Astrocyte of the spinal cord (primary cell): ENCODE data around the gene NFATC1.

Experiments
- DNase-seq: peaks from one replicate; pipeline ENCODE4 v3.0.0; 2011; ENCODE audit warnings: low read depth, low spot score
- H3K4me3 ChIP-seq: 2 replicates; pipeline ENCODE4 v1.5.1; 2011; ENCODE audit warnings: low read depth, mild to moderate bottlenecking, low read length, moderate library complexity
- in situ Hi-C: cut with HindIII; loops from 2 replicates; pipeline ENCODE4 v1.10.0; 2017; ENCODE audit warnings: low sequenced_read_pairs
- TF ChIP-seq, protein P1 (sequence below): IDR thresholded peaks from 2 replicates; pipeline ENCODE4 v1.5.1; 2012; ENCODE audit warnings: low read depth, mild to moderate bottlenecking, low read length, inconsistent platforms

The NFATC1 gene

DNA sequence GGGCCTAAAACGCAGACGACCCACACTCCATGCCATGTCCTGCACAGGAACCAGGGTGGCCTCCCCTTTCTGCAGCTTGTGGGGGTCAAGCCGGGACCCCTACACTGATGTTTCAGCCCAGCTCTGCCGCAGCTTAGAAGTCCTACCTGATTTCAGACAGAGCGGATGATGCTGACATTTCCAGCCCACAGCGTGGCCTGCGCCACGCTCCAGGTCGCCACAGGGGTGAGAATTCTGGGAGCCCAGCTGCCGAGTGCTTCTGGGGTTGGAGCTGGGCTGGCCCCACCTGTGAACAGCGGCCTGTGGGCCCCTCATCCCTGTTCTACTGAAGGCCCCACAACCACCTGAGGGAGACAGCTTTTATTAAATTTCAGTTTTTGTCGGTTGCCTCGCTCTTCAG, 77.2 kb downstream of the NFATC1 start:
- no peak for DNase-seq
- TF ChIP-seq, protein P1, sequence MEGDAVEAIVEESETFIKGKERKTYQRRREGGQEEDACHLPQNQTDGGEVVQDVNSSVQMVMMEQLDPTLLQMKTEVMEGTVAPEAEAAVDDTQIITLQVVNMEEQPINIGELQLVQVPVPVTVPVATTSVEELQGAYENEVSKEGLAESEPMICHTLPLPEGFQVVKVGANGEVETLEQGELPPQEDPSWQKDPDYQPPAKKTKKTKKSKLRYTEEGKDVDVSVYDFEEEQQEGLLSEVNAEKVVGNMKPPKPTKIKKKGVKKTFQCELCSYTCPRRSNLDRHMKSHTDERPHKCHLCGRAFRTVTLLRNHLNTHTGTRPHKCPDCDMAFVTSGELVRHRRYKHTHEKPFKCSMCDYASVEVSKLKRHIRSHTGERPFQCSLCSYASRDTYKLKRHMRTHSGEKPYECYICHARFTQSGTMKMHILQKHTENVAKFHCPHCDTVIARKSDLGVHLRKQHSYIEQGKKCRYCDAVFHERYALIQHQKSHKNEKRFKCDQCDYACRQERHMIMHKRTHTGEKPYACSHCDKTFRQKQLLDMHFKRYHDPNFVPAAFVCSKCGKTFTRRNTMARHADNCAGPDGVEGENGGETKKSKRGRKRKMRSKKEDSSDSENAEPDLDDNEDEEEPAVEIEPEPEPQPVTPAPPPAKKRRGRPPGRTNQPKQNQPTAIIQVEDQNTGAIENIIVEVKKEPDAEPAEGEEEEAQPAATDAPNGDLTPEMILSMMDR, result no peak
- no peak overlapping the region for H3K4me3 ChIP-seq
- in situ Hi-C loops, result no loop called here

DNA sequence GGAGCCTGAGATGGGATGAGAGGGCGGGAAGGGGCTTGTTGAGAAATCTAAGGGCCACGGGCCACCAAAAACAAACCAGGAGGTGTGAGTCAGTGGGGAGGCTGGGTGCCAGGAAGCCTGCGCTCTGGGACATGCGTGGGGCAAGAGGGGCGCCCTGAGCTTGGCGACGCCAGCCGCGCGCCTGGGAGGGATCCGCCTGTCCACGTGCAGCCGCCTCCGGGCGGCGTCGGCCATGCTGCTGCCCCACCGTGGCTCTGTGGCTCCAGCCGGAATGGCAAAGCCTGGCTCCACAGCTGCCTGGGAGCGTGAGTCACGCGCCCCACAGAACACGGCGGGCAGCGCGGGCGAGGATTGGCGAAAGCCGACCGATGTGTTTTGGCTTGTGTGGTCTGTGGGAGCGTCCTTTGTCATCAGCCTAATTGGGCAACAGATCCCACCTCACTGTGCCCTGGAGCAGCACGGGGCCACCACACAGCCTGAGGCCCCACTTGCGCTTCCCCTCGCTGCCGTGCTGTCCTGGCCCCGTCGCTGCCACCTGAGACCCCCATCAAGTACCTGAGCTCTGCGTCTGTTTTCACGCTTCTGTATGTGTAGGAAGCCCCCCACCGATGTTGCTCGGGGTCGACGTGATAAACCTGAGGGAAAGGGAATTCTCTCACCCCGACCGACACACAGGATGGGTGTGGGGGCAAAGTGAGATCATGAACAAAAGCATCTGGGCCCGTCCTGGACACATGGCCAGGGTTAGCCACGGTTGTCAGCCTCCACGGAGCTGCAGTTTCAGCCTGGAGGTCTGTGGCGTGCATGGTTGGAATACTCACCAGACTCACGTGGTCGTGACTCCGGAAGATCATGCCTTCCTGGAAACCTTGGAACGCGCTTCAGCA, 80.5 kb downstream of the NFATC1 start:
- in situ Hi-C loops, result no loop called here
- no peak overlapping the region for H3K4me3 ChIP-seq
- no peak for DNase-seq
- TF ChIP-seq, protein P1, result no peak

DNA sequence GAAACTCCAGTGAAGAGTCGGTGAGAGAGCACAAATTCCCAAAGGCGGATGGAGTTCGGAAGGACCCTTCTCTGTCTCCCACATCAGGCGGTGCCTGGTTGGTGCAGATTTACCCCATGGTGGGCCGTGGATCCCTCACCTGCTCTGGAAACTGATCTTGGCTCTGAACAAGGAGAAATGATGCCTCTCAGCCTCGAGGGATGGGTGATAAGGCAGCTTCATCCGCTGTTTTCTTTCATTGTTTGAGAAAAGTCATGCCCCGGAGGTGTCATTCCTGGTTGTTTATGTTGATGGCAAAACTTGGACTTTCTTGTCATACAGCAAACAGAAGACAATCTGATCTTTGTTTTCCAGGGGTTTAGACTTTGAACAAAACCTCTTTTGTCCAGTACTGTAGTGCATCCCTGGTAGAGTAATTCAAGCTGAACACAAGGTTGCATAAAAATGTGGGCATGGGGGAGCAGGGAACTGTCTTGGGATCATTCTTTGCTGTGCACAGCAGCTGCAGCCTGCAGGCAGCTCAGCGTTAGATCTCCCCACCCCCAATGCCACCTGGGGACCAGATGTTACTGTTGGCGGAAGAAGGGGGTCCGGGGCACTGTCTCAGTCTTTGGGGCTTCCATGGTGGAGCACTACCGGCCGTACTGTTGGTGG, 81.3 kb downstream of the NFATC1 start:
- H3K4me3 ChIP-seq, result no peak overlapping the region
- no peak for DNase-seq
- in situ Hi-C loops, result no loop called here
- TF ChIP-seq, protein P1, result no peak

DNA sequence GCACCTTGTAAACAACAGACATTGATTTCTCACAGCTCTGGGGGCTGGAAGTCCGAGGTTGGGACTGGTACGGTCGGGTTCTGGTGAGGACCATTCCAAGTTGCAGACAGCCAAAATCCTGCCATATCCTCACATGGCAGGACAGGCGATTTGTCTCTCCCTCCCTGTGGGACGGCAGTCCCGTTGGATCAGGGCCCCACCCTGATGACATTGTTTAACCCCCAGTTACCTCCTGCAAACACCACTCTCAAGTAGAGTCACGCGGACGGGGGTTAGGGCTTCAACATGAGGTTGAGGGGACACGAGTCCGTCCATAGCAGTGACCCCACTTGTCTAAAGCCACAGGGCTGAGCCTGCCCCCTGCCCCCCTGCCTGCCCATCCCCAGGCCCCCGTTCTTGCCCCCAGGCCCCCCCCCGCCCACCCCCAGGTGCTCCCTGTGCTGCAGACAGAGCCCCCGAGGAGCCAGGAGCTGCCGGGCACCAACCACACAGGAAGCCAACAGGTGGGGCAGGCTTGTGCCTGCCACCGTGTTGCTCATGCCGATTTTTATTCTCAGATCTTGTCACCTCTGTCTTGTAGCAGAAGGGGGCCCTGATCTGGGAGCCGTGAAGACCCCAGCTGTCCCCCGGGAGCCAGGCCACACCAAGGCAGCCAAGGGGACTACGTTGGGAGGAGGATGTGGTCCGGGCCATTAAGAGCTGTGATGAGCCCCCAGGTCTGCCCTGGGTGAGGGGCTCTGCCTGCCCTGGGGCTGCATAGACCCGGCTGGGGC, 82.2 kb downstream of the NFATC1 start:
- in situ Hi-C loops, result no loop called here
- no peak overlapping the region for H3K4me3 ChIP-seq
- DNase-seq, result no peak
- TF ChIP-seq, protein P1, result no peak

DNA sequence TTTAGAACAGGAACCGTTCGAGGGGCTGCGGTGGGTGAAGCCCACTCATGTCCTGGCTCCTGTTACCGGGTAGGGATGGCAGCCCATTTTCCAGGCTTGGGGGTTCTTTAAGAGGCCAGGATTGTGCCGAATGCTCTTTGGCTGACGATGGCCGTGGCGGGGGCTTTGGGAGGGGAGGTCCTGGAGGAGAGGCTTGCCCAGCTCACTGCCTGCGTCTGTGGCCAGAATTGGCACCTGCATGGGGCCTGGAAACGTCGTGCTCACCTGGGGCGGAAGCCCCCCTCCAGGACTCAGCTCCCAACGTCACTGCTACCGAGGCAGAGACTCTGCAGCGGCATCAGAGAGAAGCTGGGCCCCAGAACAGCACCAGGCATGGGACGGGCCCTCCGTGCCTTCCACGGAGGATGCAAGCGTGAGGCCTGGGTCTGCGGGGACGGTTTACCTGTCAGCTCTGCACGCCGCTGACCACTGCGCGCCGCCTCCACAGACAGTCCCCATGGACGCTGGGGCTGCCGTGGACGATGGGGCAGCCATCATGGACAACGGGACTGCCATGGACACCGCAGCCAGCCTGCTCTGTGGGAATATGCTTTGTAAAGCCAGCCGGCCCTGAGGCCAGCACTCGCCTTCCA, 82.9 kb downstream of the NFATC1 start:
- in situ Hi-C loops, result no loop called here
- DNase-seq, result no peak
- TF ChIP-seq, protein P1, result no peak
- H3K4me3 ChIP-seq, result no peak overlapping the region
